Measurements from ENCODE around the gene TTC19.
A peak's percentile ranks its signal among the peaks of the same experiment; 100 is the strongest.
"Not testable (repeated sequence)": the region's sequence is repeated elsewhere in the genome, so short reads cannot be mapped to it uniquely, and the experiment has no call there.

TTC19 gene

DNA sequence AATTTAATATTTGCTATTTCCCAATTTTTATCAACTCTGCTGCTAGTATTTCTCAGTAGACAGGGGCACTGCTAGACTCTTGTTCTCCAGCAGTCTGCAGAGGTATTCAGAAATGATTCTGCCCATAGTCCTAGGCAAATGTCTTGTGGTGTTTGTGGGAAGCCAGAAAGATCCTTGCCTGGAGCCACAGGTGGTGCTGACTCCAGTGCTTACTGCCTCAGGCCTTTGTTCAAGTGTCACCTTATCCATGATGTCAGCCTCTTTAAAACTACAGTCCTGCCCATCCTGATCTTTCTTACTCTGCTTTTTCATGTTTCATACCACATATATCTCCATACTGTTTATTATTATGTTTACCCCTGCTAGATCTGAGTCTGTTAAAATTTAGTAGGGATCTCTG is 26.6 kb upstream of the TTC19 start:
- DNase-seq: no peak

DNA sequence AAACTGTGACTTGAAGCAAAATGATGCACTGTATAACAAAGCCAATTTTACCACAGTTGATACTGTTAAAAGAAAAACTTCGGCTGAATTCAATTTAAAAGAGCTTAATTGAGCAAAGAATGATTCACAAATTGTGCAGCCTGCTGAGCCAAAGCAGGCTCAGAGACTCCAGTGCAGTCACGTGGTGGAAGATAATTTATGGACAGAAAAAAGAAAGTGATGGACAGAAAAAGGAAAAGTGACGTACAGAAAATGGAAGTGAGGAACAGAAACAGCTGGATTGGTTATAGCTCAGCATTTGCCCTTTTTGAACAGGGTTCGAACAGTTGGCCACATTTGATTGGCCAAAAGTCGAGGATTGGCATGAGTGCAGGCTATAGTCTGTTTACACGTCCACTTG is 25.8 kb upstream of the TTC19 start:
- no peak for DNase-seq

DNA sequence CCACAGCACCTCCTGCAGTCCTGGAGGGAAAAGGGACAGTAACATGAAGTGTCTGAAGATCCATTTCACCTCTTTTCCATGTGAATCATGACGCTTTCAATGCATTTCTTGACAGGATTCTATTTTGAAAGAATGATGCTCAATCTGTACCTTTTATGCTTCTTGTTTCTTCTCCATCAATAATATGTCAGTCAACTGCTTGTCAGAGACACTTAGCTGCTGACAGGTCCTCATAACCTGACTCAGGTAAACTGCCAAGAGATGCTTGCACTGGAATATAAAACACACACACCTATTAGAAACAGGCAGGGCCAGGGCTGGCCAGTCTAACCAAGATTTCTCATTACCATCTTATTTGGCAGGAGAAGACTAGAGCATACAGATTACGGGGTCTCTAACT is 21.7 kb upstream of the TTC19 start:
- DNase-seq: no peak

DNA sequence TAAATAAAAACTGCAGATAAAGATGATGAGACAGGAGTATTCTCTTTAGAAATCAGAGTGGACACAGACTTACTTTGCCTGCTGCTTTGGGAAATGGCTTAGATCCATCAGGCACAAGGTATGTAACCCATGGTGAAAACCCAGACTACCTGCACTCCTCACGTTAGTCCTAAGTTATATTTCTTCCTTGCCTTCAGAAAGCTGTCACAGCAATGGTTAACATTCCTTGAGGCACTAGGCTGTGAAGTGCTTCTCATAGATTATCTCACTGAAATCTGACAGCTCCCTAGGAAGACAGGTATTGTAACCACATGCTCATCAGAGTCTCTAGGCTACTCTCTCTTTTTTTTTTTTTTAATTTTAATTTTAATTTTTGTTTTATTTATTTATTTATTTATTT is 21.0 kb upstream of the TTC19 start:
- no peak for DNase-seq

DNA sequence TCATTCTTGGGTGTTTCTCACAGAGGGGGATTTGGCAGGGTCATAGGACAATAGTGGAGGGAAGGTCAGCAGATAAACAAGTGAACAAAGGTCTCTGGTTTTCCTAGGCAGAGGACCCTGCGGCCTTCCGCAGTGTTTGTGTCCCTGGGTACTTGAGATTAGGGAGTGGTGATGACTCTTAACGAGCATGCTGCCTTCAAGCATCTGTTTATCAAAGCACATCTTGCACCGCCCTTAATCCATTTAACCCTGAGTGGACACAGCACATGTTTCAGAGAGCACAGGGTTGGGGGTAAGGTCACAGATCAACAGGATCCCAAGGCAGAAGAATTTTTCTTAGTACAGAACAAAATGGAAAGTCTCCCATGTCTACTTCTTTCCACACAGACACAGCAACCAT is 20.6 kb upstream of the TTC19 start:
- not testable (repeated sequence) for DNase-seq

GRCh38 chr17:15981208-15981607 is 18.4 kb upstream of the TTC19 start:
- no peak for DNase-seq

- DNase-seq: no peak
Measured at GRCh38 chr17:15981646-15982580, 17.7 kb upstream of the TTC19 start.

- no peak for DNase-seq
Measured at GRCh38 chr17:15996322-15996721, 3.3 kb upstream of the TTC19 start.

DNA sequence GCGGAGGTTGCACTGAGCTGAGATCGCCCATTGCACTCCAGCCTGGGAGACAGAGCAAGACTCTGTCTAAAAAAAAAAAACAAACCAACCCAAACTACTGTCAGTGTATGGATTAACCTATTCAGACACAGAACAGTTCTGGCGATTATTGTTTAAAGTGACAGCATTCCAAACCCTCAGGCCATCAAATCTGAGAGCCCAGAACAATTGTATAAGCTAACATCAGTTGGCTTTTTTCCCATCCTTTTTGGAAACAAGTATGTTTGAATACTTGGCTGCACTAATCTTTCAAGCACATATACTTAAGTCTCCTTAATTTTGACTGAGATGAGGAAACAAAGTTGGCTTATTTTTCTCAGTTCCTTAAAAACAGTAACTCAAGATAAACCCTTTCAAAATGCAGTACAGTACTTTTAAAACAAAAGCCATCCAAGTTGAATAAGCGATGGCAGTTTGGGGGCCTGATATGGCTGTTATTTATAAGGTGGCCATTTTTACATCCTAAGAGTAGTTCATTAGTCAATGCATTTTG is 1.5 kb upstream of the TTC19 start:
- no peak for DNase-seq

- peak; percentile 6 for DNase-seq
Measured at GRCh38 chr17:15999974-16000827, 577 bp downstream of the TTC19 start.

DNA sequence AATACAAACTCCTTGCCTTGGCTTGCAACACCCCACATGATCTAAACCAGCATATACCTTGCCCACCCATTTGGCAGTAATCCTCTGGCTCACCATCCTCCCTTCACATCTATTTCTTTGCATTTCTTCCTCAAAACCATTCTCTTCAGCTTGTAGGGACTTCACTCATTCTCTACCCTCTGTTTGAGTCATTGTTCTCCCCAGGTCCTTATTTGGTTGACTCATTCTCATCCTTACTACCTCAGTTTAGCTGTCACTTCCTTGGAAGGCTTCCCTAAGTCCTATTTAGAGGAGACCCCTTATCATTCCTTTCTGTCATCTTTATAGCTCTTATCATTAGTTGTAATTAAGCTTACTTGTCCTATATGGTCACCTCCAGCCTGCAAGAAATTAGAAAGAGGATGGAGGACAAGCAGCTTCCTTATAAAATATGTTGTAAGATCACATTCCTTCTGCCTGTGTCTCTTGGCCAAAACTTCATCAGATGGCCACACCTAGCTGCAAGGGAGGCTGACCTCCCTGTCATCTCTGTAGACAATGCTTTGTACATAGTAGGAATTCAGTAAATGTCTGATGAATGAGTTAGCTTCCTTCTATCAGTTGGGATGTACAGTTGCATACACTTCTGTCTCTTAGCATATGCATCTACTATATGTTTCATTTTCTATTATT is 1.7 kb downstream of the TTC19 start:
- no peak for DNase-seq

DNA sequence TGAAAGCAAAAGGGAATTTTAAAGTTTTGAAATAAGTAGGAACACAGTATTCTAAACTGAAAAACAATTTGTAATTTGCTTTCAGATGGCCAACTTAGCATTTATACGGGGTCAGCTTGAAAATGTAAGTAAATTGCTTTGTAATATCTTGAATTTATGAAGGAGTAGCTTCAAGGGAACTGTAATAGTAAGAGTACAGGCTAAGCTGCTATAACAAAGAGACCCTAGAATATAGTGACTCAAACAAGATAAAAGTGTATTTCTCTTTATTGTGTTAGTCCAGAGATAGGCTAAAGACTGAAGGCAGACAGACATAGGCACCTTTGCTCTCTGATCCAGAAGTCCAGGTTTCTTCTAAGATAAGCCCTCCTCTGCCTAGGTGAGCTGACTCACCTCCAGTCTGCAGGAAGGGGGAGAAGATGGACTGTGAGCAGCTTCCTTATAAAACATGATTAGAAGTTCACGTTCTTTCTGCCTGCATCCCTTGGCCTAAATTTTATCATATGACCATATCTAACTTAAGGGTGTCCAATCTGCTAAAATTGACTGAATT is 3.2 kb downstream of the TTC19 start:
- no peak for DNase-seq

DNA sequence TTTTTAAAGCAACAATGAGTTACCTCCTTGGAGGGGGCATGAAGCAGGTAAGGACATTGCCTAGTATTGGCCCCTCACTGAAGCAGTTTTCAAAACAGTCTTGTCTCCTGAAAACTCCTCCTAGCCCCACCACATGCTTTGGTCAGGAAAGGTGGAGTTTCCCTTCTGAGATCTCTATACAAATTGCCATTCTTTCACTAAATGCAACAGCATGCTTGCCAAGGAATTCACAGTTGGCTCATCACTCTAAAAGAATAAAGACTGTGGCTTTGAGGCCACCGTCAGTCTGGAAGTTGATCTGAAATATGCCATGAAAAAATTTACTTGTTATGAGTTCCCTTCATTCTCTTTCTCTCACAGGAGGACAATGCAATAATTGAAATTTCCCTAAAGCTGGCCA is 4.2 kb downstream of the TTC19 start:
- DNase-seq: no peak

DNA sequence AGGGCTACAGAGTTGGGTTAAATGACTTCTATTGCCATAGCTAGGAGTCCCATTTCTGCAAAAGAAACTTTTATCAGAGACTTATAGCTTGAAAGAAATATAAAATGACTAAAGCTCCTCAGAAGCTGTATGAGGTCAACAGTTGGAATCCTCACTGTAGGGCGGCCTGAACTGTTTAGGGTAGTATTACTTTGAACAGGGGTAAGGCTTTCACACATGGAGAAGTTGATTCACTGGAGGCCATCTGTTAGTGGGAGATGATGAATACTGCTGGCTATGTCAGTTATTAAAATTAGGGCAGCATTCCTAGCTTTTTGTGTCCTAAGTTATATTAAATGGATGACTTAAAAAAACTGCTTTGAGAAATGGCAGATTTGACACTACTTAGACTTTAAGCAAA is 6.0 kb downstream of the TTC19 start:
- no peak for DNase-seq

GRCh38 chr17:16007439-16007838 is 7.8 kb downstream of the TTC19 start:
- DNase-seq: no peak

GRCh38 chr17:16013943-16014407 is 14.4 kb downstream of the TTC19 start:
- no peak for DNase-seq

- DNase-seq: no peak
Measured at GRCh38 chr17:16019347-16019746, 19.7 kb downstream of the TTC19 start.

DNA sequence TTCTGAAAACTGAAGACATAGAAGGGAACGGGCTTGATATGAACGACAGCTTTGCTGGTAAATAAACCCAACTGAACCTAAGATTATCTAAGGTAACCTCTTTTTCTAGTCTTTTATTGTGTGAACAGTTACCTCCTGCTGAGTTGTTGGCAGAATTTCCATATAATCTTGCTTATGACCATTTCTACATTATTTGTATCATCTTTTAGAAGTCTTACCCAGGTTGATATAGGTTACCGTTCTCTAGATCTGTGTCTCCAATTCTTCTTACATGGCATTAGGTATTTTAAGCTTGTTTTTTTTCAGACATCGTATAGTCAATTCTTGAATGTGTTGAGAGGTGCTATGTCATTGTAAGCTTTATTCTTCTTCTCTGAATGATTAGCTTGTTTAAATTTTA is 24.3 kb downstream of the TTC19 start:
- DNase-seq: no peak

DNA sequence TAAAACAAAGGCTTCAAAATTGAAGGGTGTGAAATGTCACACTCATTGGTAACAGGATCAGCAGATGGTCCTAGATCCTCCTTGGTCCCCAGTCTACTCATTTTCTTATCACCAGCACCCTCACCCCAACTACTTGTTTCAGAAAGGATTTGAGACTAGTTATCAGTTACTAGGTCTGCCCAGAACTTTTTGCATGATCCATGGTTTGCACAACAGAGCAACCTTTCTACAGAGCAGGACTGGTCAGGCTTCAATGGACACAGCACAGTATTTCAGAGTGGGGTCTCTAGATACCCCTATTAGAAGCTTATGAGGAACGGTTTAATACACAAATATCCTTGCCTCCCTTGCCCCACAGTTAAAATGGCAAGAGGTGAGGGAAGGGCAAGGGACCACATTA is 25.6 kb downstream of the TTC19 start:
- no peak for DNase-seq

GRCh38 chr17:16026895-16027294 is 27.3 kb downstream of the TTC19 start:
- DNase-seq: no peak

DNA sequence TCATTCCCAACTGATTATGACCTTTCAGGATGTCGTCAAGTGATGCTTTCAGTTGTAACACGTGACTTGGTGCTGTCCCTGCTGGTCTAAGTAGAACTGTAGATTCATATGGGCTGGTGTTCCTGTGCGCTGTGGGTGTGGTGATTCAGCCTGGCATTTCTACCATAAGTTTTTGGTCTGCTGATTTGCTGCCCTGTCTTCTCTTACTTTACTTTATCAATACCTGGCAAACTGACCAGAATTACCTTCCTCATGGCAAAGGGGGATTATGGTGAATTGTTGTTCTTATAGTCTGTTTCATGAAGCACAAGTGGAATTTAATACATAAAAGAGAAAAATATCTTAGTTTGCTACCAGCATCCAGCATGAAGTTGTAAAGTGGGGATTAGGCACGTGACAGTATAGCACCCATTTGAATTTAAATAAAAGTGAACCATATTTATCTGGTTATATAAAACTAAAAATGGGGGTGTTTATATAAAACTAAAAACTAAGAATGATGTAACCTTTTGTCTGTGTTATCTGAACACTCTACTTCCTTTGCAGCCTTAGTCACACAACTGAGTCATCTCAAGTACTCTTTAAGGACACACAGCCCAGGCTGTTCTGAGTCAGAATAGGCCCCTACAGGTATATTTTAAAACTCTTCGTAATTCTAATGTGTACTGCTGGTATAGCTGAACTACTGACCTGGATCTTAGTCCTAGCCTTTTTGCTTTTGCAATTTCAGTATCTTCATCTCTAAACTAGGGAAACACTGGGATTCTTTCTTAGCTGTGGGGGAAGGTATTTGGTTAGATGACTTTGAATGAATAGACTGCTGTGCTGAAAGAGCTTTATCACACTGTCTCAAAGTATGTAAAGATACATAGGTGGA is 28.3 kb downstream of the TTC19 start:
- DNase-seq: no peak
